GM11168 (cell line): ENCODE results near the gene SEC14L5.
"Not testable (repeated sequence)": the region's sequence is repeated elsewhere in the genome, so short reads cannot be mapped to it uniquely, and the experiment has no call there.

ENCODE experiments used
- in situ Hi-C: fragments of 300-500 bp; cut with MboI; formaldehyde crosslinking; loops from one replicate; pipeline ENCODE4 v1.12.0; 2022; ENCODE audit warnings: low sequenced_read_pairs; ENCODE audit not compliant: unreplicated experiment

Gene SEC14L5

DNA sequence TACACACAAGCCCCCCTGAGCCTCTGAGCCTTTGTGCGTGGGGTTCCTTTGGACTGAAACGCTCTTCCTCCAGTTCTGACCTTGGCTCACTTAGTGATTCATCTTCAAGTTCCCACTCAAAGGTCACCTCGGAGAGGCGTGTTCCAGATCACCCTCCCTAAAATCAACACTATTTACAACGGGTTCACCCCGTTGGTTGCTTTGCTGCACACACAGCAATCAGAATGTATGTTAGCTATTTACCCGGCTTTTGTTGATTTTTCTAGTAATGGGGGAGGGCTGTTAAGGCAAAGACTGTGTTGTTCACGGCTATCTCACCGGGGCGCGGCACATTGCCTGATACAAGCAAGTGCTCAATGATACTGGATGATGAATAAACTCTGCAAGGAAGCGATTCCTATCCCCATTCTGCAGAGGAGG lies 74.6 kb downstream of the SEC14L5 start:
- in situ Hi-C loops: no loop called here

DNA sequence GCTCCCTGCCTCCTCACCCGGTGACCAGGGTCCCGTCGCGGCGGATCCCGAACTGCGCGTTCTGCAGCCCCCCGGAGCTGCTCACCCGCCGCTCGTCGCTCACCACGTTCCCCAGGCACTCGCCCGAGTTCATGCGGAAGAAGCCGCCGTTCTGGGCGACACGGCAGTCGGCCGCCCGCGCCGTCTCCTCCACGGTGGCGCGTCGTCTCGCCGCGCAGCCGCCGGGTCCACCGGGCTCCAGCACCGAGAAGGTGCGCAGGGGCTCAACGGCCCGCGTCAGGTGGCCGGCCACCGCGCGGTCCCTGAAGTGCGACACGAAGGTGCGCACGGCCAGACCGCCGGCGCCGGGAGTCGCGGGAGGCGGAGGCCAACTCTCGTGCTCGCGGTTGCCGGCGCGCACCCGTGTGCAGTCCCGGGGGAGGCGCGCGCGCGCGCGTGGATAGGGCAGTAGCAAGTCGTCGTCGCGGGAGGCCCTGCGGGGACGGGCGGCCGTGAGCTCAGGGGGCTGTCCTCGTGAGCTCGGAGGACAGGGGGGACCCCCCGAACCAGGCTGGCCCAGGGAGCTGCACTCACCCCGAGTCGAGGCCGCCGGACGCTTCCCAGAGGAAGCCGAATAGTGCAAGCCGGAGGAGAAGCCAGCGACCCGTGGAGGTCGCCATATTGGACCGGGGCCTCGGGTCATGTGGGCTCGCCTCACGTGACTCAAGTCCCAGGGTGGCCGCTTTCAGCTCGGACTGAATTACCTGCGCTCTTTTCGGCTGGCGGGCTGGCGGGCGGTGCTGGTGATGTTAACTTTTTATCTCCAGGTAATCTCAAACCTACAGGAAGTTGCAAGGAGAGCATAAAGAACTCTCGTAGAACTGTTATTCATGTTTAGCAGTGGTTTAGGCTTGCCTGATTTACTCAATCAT lies 75.4 kb downstream of the SEC14L5 start, which contains the start of gene NAGPA:
Gene NAGPA (minus strand): TSS at position 680 of the 911 bp plus-strand sequence. CDS start 21 bp downstream, at position 659.
- in situ Hi-C loops: no loop called here

DNA sequence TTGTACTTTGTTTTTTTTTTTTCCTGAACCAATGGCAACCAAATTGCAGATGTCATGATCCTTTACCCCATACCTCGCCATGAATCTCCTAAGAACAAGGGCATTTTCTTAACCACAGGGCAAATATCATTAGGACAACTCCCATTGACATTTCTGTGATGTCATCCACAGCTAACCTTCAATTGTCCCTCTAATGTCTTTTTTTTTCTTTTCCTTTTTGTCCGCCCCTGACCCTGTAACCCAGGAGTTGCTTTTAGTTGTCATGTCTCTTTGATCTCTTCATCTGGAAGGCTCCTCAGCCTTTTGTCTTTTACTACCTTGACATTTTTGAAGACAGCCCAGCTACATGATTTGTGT lies 76.0 kb downstream of the SEC14L5 start:
- in situ Hi-C loops: no loop called here

DNA sequence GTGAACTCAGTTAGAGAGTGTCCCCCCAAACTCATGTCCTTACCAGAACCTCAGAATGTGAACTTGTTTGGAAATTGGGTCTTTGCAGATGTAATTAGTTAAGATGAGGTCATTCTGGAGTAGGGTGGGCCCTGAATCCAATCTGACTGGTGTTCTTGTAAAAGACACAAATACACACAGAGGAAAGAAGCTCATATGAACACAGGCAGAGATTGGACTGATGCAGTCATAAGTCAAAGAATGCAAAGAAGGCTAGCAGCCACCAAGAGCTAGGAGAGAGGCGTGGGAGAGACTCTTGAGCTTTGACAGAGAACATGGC lies 77.7 kb downstream of the SEC14L5 start:
- in situ Hi-C loops: no loop called here

DNA sequence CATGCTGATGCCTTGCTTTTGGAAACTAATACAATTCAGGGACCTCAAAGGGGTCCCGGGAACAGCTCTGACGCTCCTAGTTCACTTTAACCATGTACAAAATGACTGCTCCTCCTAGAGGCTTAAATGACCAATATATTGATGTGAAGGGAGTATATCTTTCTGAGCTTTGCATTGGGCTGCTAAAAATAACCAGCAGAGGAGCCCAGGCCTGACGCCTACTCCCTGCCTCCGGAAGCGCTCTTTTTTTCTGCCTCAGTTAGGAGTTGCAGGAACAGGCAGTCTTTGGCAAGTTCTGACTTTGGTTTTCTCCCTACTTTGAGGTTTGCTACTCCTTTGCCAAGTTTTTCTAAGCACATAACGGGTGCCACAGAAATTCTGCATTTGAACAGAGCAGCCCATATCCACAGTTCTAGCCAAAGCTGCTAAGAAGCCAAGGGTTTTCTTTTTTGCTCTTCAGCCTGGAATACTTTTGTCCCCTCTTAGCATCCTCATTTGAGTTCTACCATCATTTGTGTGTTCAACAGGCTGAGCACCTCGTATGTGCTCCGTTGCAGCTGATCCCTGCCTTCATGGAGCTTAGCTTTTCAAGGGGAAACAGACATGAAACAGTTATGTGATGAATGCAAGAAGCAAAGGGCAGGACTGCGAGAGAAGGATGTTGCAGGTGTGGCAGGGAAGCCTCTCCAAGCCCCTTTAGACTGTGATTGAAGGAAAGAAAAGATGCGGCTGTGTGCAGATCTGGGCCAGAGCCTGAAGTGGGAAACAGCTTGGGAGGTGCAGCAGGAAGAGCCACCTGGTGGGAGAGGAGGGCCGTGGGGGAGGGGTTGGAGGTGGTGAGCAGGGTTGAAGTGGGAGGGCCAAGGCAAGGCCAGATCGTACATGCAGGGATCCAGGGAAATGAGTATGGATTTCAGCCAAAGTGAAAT lies 78.4 kb downstream of the SEC14L5 start:
- in situ Hi-C loops: no loop called here

DNA sequence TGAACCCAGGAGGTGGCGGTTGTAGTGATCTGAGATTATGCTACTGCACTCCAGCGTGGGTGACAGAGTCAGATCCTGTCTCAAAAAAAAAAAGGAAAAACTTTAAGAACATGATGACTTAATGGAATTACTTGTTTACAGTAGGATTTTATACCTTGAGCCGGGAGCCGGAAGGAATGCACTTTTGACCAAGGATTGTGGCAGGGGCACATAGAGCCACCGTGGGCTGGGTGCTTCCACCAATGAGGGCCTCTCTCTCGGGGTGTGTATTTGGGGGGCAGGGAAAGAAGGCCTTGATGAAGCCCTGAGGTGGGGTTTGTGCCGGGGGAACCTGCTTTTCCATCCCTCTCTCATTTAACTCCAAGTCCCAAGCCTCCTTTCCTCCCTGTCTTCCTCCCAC lies 82.3 kb downstream of the SEC14L5 start:
- in situ Hi-C loops: no loop called here

DNA sequence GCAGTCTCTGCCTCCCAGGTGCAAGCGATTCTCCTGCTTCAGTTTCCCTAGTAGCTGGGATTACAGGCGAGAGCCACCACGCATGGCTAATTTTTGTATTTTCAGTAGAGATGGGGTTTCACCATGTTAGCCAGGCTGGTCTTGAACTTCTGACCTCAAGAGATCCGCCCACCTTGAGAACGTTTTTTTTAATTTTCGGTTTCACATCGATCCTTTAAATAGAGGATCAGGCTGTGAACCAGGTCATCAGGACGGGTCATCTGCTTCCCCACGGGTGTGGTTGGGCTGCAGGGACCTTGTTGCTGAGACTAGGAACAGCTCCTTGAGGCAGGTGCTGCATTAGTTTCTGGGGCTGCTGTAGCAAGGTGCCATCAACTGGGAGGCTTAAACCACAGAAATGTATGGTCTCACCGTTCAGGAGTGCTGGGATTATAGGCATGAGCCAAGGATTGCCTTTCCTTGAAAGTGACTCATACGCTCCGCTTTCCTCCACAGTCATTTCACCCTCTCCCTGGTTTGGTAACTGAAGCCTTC lies 83.5 kb downstream of the SEC14L5 start:
- in situ Hi-C loops: no loop called here

DNA sequence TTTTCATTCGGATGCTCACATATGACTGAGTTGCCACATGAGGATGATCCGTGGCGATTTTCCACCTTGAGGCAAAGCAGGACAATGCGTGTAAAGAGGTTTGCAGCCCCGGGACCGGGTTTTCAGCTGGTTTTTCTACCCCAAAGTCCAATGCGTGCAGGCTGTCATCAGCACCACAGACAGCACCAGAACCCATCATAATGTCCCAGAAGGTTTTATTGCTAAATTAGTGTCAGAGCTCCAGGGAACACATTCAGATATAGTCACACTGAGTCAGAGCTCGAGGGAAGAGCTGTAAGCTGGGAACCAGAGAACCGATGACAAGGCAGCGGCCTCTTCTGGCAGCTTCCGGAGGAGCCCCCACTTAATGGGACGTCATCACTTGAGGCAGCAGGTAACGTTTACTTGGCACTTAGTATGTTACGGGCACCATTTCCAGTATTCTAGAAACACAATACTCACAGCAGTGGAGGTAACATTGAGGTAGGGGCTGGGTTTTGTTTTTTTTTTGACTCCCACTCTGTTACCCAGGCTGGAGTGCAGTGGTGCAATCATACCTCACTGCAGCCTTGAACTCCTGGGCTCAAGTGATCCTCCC lies 84.5 kb downstream of the SEC14L5 start:
- in situ Hi-C loops: no loop called here

DNA sequence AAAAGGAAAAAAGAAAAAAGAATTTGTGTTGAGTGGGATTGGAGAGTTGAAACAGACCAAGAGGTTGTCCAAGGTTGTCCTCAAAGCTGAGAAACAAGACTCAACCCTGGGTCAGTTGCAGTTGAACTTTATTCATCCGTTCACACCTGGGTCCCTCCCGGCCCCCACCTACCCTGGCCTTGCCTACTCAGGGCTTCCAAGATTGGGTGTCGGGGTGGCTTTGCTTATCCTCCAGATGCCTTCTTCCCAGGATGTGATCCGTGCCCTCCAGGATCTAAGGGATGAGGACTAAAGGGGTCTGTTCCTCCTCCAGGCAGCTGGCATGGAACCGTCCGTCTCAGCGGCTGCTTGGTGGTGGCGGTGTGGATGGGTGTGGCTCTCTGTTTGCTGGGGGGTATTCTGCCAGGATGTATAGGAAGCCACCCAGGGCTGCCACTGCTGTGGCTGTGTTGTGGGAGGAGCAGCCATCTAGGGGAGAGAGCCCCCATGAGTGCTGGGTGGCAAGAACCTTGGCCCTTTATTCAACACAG lies 85.9 kb downstream of the SEC14L5 start:
- in situ Hi-C loops: no loop called here

DNA sequence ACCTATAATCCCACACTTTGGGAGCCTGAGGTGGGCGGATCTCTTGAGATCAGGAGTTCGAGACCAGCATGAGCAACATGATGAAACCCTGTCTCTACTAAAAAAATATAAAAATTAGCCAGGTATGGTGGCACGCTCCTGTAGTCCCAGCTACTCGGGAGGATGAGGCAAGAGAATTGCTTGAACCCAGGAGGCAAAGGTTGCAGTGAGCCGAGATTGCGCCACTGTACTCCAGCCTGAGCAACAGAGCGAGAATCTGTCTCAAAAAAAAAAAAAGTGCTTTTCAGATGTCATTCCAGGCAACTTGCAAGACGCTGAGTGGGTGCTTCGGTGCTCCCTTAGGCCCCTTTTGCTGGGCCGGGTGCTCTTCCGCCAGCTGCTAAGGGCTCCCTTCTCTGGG lies 86.5 kb downstream of the SEC14L5 start:
- in situ Hi-C loops: not testable (repeated sequence)

DNA sequence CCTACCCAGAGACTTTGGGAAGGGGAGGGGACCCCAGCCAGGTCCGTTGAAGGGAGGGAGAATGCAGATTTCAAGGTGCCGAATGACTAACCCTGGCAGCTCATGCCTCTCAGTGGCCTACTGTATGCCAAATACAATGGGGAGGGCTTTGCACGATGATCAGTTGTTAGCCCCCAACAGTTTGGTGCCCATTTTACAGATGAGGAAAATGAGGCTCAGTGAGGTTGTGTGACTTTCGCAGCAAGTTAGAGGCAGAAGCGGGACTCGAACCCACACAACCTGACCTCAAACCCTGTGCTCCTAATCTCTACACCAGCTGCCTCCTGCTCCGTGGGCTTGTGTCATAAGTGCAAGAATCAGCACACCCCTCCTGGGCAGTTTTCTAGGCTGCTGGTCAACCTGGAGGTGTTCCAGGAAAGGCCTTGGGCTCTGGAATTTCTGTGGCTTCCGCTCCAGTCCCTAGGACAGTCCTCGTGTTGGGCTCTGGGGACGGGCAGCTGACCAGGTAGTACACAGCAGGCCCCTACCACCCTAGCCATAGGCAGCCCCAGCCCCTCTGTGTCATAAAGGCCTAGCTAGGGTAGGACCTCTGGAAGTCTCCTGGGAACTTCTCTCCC lies 87.5 kb downstream of the SEC14L5 start:
- in situ Hi-C loops: no loop called here

DNA sequence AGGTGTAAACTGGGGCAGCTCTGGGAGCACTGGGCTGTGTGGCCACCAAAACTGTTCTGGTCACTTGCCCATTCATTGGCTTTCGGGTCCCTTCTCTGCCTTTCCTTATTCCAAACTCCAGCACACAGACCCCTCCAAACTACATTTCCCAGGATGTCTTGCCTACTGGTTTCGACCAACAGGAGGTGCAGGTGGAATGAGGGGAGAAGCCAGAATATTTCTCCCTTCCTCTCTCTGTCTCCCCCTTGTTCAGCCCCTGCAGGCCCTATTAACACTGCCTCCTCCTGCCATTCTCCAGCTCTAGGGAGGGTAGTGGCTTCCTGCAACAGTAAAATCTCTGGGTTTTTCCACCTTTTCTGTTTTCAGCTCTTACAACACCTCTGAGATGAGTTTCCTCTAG lies 88.8 kb downstream of the SEC14L5 start:
- in situ Hi-C loops: no loop called here

DNA sequence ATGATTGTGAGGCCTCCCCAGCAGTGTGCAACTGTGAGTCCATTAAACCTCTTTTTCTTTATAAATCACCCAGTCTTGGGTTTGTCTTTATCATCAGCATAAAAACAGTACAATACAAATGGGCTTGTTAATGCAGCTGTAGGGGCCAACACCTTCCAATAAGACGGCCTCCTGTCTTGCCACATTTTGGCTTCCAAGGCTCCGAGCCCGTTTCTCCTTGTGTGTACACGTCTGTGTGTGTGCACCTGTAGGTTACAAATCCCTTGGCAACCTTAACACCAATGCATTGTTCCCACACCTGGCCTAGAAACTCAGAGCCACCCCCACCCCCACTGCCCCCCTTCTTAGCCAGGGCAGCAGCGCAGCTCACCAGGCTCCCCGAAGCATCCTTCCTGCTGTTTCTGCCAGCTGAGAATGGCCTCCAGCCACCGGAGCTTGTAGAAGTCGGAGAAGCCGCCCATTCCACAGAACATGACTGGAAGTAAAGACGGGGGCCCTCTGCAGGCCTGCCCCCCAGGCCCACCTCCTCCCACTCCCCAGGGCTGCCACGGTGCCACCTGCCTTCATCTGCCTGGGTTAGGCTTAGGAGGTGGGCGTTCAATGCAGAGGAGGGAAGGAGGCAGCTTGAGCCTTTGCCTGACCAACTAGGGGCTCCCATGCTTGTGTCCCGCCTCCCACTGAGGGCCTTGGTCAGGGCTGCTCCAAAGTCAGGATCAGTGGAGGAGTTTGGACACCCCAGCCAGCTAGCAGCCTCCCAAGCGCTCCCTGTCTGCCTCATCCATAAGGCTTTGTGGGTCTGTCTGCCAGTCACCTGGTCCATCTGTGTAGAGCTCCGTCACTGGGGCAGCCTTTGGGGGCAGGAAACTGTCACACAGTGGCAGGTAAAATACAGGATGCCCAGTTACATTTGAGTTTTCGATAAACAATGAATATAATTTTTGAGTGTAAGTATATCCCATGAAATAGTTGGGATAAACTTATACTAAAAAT lies 97.0 kb downstream of the SEC14L5 start:
- in situ Hi-C loops: no loop called here

DNA sequence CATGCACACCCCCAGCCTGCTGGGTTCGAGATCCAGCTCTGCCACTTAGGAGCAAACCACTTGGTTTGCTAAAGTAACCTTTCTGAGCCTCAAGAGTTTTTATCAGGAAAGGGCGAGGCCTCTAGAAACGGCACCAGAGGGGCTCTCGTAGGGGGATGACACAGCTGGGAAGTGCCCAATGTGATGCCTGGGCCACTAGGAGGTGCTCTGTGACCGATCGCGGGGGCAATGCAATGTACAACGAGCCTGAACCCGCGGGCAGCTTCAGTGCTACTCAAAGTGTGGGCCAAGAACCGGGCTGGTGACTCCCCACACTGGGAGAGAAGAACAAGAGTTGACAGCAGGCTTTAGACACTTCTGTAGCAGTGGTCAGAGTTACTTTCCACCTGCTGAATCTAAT lies 98.2 kb downstream of the SEC14L5 start:
- in situ Hi-C loops: no loop called here

DNA sequence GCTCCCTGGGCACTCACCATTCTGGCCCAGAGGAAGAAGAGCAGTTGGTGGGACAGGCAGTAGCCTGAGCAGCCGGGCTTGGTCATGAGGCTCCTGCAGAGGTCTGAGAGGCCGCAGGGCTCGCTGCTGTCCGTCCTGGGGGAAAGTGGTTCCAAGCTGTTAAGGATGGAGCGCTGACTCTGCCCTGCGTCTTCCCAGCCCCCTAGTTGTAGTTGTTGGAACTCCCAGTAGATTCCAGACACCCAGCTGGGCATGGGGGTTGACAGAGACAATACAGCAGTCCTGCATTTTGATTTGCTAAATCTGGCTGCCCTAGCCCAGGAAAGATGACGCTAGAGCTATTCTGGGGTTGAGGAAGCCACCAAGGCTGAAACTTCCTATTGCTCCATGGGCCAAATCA lies 100.3 kb downstream of the SEC14L5 start:
- in situ Hi-C loops: no loop called here

DNA sequence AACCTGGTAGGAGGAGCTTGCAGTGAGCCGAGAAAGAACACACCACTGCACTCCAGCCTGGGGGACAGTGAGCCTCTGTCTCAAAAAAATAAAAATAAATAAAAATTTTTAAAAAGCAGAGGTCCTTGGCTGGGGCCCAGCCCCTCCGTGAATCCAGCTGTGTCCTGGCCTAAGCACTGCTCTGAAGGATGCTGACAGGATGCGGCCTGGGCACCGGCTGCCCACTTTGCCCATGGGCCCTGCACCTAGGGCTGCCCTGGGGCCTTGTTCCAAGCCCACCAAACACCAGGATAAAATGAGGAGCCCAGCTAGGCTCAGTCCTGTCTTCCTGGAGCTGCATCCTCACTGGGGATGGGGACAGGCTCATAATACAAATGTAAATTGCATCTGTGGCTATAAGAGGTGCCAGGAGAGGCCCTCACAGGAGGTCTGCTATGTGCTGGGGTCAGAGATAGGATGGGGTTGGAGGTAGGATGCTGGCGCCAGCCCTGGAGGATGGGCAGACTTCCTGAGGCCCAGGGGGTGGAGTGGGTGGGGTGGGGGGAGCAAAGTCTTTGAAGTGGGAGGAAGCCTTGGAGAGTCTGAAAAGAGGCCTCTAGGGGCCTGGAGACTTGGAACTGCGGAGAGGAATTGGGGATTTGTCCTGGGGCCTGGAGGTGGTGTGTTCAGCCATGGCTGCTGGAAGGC lies 101.4 kb downstream of the SEC14L5 start:
- in situ Hi-C loops: no loop called here

DNA sequence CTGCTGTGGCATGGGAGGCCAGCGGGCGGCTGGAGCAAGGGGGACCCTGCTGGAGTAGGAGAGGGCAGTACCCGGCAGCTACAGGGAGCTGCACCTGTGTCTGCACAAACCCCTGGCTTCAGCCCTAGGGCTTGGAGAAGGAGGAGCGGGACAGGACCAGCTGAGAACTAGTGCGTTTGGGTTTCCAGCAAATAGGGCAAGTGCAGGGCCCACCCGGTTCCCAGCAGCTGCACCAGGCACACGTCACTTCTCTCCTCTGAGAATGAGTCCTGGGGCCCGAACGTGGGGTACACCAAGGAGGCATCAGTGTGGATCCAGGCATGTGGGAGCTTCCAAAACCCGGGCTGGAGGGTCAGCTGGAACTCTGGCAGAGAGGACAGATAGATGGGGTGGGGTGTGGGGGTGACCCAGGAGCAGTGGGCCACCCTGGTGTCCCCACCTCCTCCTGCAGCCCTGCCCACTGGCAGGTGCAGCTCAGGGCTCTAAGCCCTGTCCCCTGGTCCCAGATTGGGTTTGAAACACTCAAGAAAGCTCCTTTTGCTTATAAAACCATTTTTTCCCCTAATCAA lies 102.0 kb downstream of the SEC14L5 start:
- in situ Hi-C loops: no loop called here

DNA sequence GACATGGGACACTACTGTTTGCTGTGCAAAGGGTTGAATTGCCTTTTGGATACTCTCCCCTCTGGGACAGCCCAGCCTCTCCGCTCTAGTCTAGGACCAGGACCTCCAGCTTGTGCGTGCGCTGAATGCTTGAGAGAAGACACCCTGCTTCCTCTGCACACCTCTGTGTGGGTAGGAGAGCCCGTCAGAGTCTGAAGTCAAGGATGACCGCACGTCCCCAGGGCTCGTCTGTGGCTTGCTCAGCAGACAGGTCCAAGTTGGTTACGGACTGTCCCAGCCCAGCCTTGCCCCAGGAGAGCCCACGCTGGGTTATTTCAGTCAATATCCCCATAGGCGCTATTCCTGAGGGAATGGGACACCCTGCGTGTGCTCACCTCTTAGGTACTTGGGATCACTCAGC lies 103.9 kb downstream of the SEC14L5 start:
- in situ Hi-C loops: no loop called here
